Endothelial cell of umbilical vein (primary cell): ENCODE data around the gene MAML1. TPM values are rescaled to one million over a fixed set of nuclear protein-coding genes. Genes with fewer than 3 reads are reported as not detected.

ENCODE experiments used
- microRNA counts: library from miRNA; unstranded; fragments of <30 nt; microRNA quantifications from one replicate; lab custom pipeline; 2016
- microRNA-seq: library from miRNA; unstranded; fragments of <30 nt; microRNA quantifications from one replicate; pipeline ENCODE4 v1.2.0, GENCODE V29; 2021; ENCODE audit warnings: borderline number of aligned reads, borderline replicate concordance
- polyA plus RNA-seq, 4 experiments: library from polyadenylated mRNA; depleted of rRNA in 3 of 4; stranded (reverse) in 3 of 4; unstranded in 1 of 4; fragments of >200 nt; gene quantifications; 2 replicates each; pipeline versions ENCODE4 v1.2.1 to v1.2.3, GENCODE V29; 2011 to 2012; ENCODE audit warnings: missing spikeins in 1 of 4
- small RNA-seq: library from RNA; depleted of rRNA; stranded (forward); fragments of <200 nt; gene quantifications from one replicate; pipeline ENCODE3, GENCODE V24; 2012; ENCODE audit warnings: low replicate concordance, low read depth; ENCODE audit not compliant: insufficient read depth, insufficient read length
- total RNA-seq: library from RNA; stranded (reverse); gene quantifications from 2 replicates; pipeline ENCODE4 v1.2.3, GENCODE V29; 2021

The MAML1 gene
- total and polyA plus RNA-seq, 2 donors (not counting 3 experiments of a cell fraction or from before 2014, with no cell fraction given), result 12.4 to 29.0 TPM

MicroRNAs within 50 kb of the gene (microRNA counts, 767-probe panel; counts per million panel counts)
- microRNA hsa-miR-1229 (lab: Ali Mortazavi, UCI), result 723 counts per million, percentile 96 among the panel's probes with 10 or more counts

Small RNA genes within 50 kb of the gene (microRNA-seq; reads per million reads assigned to microRNA genes)
- 1.2 reads per million for gene MIR1229

Small RNA genes within 50 kb of the gene (small RNA-seq; reads per million reads assigned to genes)
- gene MIR1229, result not detected

Other genes with a start within 250 kb of the MAML1 start
- 43.3 and 44.9 TPM in 2 replicates for gene RUFY1, start 182.3 kb upstream of the MAML1 start, total RNA-seq
- 25.4 and 25.6 TPM in 2 replicates for gene RUFY1, start 182.3 kb upstream of the MAML1 start, polyA plus RNA-seq
- gene HNRNPH1, start 109.2 kb upstream of the MAML1 start, total RNA-seq, result 969 and 993 TPM in 2 replicates
- 197 and 348 TPM in 2 replicates for gene HNRNPH1, start 109.2 kb upstream of the MAML1 start, polyA plus RNA-seq
- gene CBY3, start 51.8 kb upstream of the MAML1 start, total RNA-seq, result not detected in 2 replicates
- gene CBY3, start 51.8 kb upstream of the MAML1 start, polyA plus RNA-seq, result not detected in 2 replicates
- 854 and 986 TPM in 2 replicates for gene CANX, start 33.9 kb upstream of the MAML1 start, total RNA-seq
- gene CANX, start 33.9 kb upstream of the MAML1 start, polyA plus RNA-seq, result 156 and 193 TPM in 2 replicates
- 0.88 and 0.95 TPM in 2 replicates for gene LTC4S, start 61.2 kb downstream of the MAML1 start, total RNA-seq
- 6.3 and 14.1 TPM in 2 replicates for gene LTC4S, start 61.2 kb downstream of the MAML1 start, polyA plus RNA-seq
- gene MGAT4B, start 74.0 kb downstream of the MAML1 start, total RNA-seq, result 226 and 243 TPM in 2 replicates
- 243 and 300 TPM in 2 replicates for gene MGAT4B, start 74.0 kb downstream of the MAML1 start, polyA plus RNA-seq
- gene SQSTM1, start 88.1 kb downstream of the MAML1 start, total RNA-seq, result 316 and 346 TPM in 2 replicates
- gene SQSTM1, start 88.1 kb downstream of the MAML1 start, polyA plus RNA-seq, result 293 and 302 TPM in 2 replicates
- gene MRNIP, start 126.0 kb downstream of the MAML1 start, total RNA-seq, result 17.6 and 19.1 TPM in 2 replicates
- gene MRNIP, start 126.0 kb downstream of the MAML1 start, polyA plus RNA-seq, result 16.4 and 17.1 TPM in 2 replicates
- 120 and 150 TPM in 2 replicates for gene TBC1D9B, start 175.1 kb downstream of the MAML1 start, total RNA-seq
- 82.8 and 86.0 TPM in 2 replicates for gene TBC1D9B, start 175.1 kb downstream of the MAML1 start, polyA plus RNA-seq